Activated naive CD8-positive, alpha-beta T cell treated with anti-CD3 and anti-CD28 coated beads, Interleukin-2, amount 50 U/mL, for 16 hours (primary cell): ENCODE measurements around the gene AKAP6.
"Not testable (repeated sequence)": the region's sequence is repeated elsewhere in the genome, so short reads cannot be mapped to it uniquely, and the experiment has no call there.

ENCODE experiments used
- DNase-seq: peaks from one replicate; pipeline ENCODE4 v3.0.0-alpha.2; 2020; ENCODE audit warnings: low read depth, low spot score

The AKAP6 gene

DNA sequence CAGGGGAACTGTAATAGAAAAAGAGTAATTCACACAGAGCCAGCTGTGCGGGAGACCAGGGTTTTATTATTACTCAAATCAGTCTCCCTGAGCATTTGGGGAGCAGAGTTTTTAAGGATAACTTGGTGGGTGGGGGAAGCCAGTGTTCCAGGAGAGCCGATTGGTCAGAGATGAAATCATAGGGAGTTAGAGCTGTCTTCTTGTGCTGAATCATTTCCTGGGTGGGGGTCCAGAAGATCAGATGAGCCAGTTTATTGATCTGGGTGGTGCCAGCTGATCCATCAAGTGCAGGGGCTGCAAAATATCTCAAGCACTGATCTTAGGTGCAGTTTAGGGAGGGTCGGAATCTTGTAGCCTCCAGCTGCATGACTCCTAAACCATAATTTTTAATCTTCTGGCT is 44.1 kb downstream of the AKAP6 start:
- not testable (repeated sequence) for DNase-seq

DNA sequence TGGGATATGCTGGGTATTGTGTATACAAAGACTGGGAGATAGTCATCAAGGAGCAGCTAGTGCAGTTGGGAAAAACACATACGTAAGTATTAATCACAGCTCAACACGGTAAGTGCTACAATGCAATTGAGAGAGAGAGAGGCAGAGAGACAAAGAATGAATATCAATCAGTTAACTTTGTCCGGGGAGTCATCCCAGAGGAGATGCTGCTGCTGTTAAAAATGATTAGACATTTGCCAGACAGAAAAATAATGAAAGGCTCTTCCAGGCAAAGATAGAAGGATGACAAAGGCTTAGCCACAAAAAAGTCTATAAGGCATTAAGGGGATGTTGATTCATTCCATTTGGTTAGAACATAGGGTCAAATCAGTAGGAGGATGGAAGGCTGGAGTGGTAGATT is 45.1 kb downstream of the AKAP6 start:
- no peak for DNase-seq

DNA sequence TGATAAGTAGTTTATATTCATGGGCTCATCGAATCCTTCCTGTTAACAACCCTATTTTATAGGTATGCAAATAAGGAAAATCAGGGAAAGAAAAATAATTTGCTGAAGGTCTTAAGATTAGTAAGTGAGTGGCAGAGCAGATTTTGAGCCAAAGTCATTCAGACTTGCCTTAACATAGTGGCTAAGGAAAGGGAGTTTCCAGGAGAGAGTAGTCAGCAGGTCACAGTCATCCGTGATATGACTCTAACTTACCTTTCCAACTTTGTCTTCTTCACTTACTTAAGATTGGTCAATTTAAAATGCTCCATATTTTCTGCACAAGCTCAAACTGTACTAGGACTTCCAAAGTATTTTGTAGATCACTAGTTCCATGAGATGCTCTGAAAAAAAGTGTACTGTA is 46.6 kb downstream of the AKAP6 start:
- DNase-seq: no peak

DNA sequence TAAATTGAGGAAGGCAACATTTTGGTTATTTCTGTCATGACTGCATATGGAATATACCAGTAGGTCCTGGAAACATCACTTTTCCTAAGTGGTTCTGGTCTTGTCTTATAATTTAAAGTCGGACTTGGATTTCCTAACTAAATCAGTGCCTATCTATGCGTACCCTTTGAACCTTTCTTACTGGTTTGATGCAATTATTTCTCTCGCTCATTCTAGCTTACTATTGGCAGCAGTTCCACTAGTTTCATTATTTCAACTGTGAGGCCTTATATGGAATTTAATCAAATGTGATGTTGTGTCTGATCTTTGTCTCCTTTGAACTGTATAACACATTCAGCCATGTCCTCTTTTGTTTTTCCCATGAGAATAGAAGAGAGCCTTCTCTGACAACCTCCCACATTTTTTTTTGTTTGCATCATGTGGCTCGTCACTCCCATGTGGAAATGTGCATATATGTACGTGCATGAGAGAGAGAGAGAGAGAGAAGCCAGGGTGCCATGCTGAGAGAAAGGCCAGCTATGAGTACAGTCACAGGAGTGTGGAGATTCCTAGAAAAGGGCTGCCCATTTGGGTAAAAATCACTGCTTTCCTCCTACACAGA is 48.0 kb downstream of the AKAP6 start:
- DNase-seq: no peak

DNA sequence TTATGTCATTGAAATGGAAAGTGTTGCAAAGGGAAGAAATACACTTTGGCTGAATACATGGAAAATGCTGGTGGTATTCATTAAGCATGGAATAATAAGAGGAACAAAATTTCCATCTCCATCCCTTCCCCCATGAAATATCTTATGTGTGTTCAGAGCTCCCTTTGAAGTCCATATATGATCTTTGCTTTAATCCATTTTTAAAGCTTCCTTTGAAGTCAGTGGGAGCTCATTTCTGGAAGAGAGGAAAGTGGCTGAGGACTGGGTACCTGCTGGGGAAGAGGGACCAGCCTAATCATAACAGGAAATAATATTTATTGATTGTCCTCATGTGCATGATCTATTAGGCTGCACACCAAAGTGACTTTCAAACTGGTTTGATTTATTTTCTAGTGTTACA is 49.2 kb downstream of the AKAP6 start:
- DNase-seq: no peak

DNA sequence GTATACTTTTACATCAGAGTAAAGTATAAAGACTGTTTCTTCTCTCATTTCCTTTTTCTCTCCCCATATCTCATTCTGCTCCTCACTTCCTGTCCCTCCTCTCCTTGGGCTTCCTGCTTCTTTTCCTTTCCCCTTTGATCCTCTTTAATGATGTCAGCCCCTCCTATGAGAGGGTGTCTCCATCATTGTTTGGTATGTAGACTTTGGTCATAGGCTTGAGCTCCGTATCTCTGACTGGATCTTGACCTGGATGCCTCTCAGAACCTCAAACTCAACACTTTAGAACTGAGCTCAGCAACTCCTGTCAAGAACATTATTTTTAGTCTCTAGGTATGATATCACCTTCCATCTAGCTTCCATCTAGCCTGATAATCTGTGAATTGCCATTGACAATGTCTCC is 50.3 kb downstream of the AKAP6 start:
- no peak for DNase-seq

DNA sequence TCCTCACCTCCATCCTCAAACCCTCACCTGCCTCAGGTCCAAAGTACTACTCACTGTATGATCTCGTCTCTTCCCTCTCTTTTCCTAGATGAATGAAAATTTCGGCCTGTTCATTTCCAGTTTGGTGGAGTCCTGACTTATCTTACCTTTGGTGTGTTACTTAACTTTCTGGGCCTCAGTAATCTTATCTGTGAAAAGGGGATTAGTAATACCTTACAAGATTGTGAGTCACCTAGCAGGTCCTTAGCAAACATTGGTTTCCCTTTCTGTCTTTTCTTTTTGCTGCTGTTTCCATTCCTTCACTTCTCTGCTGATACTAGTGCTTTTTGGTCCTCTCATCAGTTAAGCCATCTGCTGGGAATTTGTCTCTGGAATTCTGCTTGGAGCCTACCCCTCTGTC is 52.8 kb downstream of the AKAP6 start:
- no peak for DNase-seq

DNA sequence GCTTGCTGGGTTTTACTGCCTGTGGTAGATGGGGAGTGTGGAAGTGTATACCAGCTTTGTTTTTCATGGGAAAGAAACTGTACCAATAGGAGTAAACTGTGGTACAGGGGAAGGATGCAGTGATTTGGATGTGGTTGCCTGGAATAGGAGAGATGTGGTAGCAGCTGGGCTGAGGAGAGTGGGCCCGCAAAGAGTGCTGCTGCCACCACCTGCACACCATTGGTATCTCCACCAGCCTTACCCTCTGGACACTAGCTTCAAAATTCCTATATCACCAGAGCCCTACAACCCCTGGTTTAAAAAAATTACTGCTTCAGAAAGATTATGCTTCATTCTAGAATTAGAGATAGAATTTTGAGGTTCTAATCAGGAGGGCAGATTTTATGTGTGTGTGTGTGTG is 53.6 kb downstream of the AKAP6 start:
- no peak for DNase-seq

DNA sequence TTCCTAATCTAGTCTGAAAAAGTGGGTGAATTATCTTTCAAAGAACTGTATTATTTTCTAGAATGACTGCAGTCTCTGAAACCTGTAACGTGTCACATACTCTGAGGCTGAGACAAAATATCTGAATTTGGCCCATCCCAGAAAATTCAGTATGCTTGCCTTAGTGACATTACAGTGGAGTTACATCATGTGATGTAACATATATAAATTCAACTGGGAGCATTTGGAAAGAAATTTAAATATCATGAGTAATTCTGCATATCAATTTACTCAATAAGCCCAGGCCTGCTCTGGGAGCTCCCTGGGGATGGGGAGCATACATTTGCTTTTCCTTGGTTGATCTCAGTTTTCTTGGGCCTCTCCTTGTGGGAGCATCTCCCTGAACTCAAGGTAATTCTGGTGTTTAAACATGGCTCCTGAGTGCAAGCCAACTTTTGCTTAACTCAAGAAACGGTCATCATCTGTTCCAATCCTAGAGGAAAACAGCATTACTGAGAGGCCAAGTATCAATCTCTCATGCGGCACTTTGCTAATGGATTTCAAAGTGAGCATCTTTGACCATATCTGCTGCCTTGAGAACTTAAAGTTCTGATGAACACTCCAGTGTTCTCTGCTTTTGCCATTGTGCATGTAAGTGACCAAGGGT is 54.4 kb downstream of the AKAP6 start:
- DNase-seq: no peak

DNA sequence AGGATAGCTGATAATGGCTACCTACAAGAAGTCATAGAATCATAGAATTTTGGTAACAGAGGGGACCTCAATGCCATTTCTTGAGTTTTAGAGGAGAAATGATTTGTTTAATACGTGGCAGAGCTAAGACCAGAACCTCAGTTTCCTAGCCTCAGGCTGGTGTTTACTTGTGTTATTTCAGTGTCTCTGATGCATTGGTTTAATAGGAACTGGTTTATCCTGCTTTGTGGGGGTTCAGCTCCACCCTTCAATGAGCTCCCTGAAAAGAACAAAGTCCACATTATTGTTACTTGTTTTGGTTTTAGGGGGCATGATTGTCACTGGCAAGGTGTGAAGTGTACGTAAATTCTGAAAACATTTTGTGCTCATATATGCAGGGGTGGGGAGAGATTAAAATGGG is 55.4 kb downstream of the AKAP6 start:
- DNase-seq: no peak

DNA sequence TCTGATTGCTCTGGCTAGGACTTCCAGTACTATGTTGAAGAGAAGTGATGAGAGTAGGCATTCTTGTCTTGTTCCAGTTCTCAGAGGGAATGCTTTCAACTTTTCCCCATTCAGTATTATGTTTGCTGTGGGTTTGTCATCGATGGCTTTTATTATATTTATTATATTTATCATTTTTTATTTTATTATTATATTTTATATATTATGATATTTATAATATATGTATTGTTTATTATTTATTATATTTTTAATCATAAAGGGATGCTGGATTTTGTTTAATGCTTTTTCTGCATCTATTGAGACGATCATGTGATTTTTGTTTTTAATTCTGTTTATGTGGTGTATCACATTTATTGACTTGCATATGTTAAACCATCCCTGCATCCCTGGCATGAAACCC is 58.2 kb downstream of the AKAP6 start:
- not testable (repeated sequence) for DNase-seq

DNA sequence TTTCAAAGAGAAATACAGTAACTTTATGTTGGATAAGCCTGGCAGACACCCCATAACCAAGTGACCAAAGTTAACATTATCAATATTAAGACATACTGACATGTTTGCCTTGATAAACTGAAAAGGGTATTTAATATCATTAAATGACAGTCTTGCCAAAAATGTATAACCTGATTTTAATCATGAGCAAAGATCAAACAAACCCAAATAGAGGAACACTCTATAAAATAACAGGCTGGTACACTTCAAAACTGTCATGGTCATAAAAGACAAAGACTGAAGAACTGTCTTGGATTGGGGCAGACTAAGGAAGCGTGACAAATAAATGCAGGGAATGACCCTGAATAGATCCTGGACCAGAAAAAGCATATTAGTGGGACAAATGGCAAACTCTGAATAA is 64.0 kb downstream of the AKAP6 start:
- no peak for DNase-seq

DNA sequence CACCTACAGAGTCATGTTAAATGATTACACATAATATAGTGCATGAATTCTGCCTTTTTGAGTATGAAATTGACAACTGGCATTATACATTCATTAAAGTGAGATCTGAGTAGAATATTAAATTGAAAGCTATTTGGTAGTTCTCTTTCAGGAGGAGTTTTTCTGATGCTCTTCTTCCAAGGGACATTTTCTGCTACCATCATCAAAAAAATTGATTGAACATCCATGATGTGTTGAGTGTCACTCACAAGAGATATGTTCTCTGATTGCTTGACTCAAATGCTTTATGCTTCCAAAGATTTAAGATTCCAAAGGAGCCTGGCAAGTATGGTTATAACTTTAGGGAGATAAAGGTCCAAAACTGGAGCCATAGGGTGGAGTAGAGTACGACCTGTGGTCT is 64.9 kb downstream of the AKAP6 start:
- DNase-seq: no peak

DNA sequence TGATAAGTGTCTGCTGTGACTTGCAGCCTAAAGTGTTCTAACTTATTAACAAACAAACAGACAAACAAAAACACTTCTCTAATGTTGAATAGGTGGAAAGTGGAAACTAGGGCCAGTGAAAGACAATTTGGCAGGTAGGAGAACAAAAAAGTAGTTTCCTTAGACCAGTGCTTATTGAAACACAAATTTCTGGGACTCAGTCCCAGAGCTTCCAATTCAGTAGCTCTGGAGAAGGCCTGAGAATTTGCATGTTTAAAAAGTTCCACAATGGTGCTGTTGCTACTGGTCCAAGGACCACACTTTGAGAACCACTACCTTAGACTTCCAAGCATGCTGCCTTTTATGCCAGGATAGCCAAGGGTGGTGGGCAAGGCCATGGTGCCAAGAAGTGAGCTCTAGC is 67.8 kb downstream of the AKAP6 start:
- no peak for DNase-seq

DNA sequence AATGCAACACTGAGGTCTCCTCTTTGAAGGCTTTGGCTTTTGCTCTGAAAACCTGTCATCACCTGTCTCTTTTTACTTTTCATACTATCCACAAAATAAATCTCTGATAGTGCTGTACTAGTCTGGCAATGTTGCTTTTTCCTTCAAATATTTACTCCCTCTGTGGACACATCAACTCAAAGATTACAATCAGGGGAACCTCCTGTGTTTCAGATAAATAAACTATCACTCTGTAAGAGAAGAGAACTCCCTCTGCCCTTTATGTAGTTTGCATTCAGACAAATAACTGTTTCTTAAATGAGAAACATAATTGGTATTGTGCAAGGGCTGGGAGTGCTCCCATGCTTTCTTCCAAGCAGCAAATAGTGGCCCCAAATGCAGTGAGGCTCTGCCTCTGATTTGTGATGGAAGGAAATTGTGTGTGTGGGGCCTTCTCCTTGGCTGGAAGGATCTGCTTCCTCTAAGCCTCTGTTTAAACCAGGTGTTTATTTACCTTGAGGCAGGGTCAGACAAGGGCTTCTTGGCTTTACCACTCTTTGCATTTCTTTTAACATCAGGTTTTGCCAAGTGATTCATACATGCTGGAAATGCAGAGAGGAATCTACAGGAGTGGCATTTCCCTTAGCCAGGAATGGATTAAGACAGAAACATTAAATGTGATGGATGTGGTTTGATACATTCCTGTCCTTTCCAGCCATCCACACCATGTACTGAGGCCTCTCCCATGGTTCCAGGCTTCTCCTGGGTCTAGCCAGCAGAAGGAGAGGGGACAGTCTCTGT is 69.0 kb downstream of the AKAP6 start:
- DNase-seq: no peak

DNA sequence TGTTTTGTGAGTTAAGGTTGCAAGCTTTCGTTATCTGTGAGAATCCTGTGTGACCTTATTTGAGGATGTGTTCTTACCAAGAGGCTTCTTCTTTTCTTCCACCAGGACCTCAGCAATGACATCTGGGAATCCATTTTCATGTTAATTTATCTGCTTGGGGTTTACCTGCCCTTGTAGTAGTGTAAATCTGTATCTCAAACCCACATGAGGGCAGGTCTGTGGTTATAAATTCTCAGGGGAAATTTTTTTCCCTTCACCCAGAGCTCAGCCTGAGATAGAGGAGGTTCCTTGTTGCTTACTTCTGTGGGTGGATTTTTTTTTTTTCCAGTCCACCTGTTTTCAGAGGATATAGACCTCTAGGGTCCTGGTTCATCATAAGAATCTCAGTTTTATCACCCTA is 70.8 kb downstream of the AKAP6 start:
- DNase-seq: no peak

DNA sequence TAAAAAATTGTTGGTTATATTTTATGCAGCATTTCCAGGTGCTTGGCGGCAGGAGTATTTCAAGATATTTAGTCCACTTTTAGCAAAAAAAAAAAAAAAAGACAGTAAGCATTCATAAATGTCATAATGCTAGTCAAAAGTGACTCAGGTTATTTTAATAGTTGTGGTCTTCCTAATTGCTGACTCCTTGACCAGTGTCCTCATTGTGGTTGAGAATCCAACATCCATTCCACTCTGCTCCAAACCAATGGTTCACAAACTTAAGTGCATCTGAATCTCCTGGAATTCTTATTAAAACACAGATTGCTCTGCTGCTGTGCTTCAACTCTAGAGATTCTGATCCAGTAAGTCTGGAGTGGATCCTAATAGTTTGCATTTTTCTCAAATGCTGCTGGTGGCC is 71.4 kb downstream of the AKAP6 start:
- DNase-seq: no peak

DNA sequence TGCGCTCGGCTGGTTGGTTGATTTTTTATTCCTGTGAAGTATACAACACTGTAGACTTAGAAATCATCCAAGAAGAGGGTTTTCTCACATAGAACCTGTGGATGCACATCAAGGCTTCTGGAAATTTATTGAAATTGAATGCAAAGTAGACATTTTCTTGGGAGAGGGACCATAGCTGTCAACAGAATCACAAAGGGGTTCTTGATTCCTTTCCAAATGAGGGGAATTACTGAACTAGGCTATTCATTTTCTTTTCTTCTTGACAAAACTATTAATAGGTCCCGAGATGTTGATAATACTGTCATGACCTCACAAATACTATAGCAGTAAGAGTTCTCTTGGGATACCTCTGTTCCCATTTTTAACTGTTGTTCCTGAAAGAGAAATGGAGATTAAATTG is 73.9 kb downstream of the AKAP6 start:
- no peak for DNase-seq

DNA sequence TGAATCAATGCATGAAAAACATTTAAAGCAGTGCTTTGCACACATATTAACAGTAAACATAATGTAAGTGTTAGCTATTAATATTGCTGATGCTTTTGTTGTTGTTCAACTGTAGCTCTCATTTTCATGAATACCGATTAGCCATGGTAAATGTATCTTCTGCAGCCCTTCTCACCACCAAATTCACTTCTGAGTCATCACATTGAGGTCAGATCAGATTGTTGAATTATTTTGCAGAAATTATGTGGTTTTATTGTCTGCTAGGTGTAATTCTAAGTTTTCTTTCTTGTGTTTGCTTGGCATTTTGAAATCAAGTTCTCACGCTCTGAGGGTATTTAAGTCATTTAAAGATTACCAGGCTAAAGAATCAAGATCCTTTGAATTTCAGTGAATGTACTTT is 74.6 kb downstream of the AKAP6 start:
- DNase-seq: no peak

DNA sequence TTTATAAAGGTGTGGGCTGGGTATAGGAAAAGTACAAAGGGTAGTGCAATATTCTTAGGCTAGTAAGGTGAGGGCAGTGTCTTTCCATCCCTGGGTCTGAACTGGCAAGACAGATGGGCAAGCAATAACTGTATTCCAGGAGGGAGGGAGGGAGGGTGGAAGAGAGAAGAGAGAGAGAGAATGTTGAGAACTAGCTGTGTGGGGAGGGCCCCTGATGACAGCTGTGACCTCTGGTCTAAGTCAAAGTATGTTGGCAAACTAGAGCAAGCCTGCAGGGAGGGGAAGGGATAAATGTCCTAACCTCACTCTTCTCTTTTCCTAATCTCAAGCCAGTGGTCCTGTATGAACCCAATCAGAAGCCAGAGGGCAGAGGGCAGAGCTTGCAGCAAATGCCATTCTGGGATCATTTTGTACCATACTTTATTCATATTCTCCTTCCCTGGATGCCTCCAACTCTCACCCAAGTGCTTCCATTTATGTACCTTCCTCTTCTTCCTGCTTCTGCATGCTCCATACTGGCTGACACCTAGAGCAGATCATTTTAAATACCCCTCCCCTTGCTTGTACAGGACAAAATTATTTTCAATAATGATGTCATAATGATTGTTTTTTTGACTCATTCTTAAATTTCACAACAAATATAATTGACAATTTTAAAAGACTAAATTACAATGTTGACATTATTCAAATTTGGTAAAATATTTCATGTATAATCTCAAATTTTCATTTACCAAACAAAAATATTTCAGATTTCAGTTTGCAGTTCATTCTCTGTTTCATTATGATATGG is 75.9 kb downstream of the AKAP6 start:
- DNase-seq: no peak

DNA sequence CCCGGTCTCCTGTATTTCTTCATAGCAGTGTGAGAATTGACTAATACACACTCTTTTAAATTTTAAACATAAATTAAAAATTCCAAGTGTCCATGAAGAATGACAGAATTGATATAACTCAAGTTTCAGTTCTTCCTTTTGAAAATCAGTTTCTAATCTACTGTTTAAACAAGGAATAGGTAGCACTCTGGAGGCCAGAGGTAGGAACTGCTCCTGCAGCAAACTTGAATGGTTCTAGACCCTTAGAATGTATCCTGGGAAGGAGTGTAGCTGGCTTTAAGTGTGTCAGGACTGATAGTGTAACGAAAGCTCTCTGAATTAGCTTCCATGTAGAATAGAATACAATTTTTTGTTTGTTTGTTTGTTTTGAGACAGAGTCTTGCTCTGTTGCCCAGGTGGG is 76.8 kb downstream of the AKAP6 start:
- no peak for DNase-seq

DNA sequence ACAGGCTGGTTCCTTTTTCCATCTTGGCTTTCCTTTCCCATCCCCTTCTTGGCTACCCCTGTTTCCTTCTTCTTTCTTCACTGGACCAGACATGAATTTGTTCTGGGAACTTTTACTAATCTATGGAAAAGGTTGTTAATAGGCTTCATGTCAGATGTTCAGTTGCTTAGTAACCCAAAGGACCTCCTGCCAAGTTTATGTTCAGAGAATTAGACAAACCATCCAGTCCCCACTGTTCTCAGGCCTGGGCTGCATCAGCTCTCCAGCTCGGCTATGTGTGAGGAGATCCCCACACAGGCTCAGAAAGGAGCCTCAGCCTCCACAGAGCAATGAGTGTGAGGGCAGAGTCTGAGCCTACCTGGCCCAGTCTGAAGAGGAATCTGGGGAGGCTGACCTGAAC is 78.0 kb downstream of the AKAP6 start:
- DNase-seq: no peak
